Tibial nerve (tissue), 4 donors: ENCODE measurements around the gene S1PR2. TPM values are rescaled to one million over a fixed set of nuclear protein-coding genes. Genes with fewer than 3 reads are reported as not detected.

ENCODE experiments used
- DNase-seq, 2 donors: peaks; one replicate each; pipeline ENCODE4 v3.0.0-alpha.2; 2019; ENCODE audit warnings: low spot score in 2 of 2
- H3K27ac ChIP-seq, 4 donors: fragments of 200-600 bp; sonication (generic) in 3 of 4; one replicate each; pipeline ENCODE4 v1.5.1; 2017 to 2019; ENCODE audit warnings: mild to moderate bottlenecking in 1 of 4
- H3K27me3 ChIP-seq, 2 donors: fragments of 200-600 bp; sonication (generic) in 1 of 2; one replicate each; pipeline versions ENCODE4 v1.5.1 to v1.6.0; 2017 to 2019
- H3K36me3 ChIP-seq, 3 donors: fragments of 200-600 bp; sonication (generic); one replicate each; pipeline ENCODE4 v1.5.1; 2018 to 2019
- H3K4me1 ChIP-seq, 4 donors: fragments of 200-600 bp; sonication (generic) in 3 of 4; one replicate each; pipeline ENCODE4 v1.5.1; 2017 to 2019
- H3K4me3 ChIP-seq, 4 donors: fragments of 200-600 bp; sonication (generic) in 3 of 4; one replicate each; pipeline ENCODE4 v1.5.1; 2017 to 2019; ENCODE audit warnings: mild to moderate bottlenecking in 1 of 4, moderate library complexity in 1 of 4
- H3K9me3 ChIP-seq, 4 donors: fragments of 200-600 bp; sonication (generic) in 3 of 4; one replicate each; pipeline ENCODE4 v1.5.1; 2017 to 2019
- EP300 ChIP-seq, 2 donors: sonication (generic); formaldehyde crosslinking; IDR thresholded peaks; one replicate each; pipeline ENCODE4 v1.6.1; 2017; ENCODE audit warnings: antibody characterized with exemption in 2 of 2, mild to moderate bottlenecking in 1 of 2
- POLR2A ChIP-seq, 2 donors: fragments of 450-650 bp; IDR thresholded peaks; one replicate each; pipeline ENCODE4 v1.6.1; 2017; ENCODE audit warnings: antibody characterized with exemption in 2 of 2, mild to moderate bottlenecking in 2 of 2, moderate library complexity in 2 of 2
- WGBS, 2 donors: methylation state at CpG; one replicate each; pipeline ENCODE4 v1.1.5; 2018; 5-methylcytosine and 5-hydroxymethylcytosine counted together
- total RNA-seq, 4 donors: library from RNA; depleted of rRNA; stranded (reverse); fragments of >200 nt; gene quantifications; one replicate each; pipeline ENCODE4 v1.1.0, GENCODE V29; 2016
- TF ChIP-seq, protein P1 (sequence below), 5 experiments: fragments of 200-600 bp in 3 of 5; fragments of 450-650 bp in 2 of 5; sonication (generic) in 3 of 5; IDR thresholded peaks; one replicate each; pipeline ENCODE4 v1.5.1; 2016 to 2019; ENCODE audit warnings: antibody characterized with exemption in 5 of 5, mild to moderate bottlenecking in 3 of 5, moderate library complexity in 2 of 5

Gene S1PR2
- total RNA-seq, 4 donors from 2014 or later = 11.6 to 13.3 (median 12.2) TPM

DNA sequence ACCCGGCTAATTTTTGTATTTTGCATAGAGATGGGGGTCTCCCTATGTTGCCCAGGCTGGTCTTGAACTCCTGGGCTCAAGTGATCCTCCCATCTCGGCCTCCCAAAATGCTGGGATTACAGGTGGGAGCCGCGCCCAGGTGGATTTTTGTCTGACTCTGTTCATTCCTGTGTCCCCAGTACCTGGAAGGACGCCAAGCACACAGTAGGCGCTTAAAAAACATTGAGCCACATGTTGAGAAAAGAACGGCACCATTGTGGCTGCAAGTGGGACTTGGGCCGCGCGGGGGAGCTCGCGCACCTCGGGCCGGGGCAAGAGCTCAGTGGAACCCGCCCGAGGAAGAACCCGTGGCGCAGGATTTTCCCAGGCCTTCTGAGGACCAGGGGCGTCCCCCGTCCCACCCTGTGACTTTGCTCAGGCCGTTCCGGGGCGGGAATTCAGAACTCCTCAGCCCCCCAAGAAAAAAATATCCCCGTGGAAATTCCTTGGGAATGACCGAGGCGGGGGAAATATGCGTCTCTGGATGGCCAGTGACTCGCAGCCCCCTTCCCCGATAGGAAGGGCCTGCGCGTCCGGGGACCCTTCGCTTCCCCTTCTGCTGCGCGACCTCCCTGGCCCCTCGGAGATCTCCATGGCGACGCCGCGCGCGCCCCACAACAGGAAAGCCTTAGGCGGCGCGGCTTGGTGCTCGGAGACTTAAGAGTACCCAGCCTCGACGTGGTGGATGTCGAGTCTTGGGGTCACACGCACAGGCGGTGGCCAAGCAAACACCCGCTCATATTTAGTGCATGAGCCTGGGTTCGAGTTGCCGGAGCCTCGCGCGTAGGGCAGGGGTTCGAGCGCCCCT is 38.4 kb upstream of the S1PR2 start:
- Histone ChIP-seq H3K36me3 (peaks cover 0 to 4% (median 0%) of the 10 kb centered on the region in 3 donors), H3K4me1 (peaks cover 0 to 35% (median 13%) of the 10 kb centered on the region in 4 donors), H3K4me3 (peak overlapping the region; percentile 17 to 59 (median 50)), H3K27ac (peak overlapping the region; percentile 37 to 87 (median 85)), H3K9me3 (no peaks in the 10 kb centered on the region), H3K27me3 (peaks cover 0 to 13% of the 10 kb centered on the region in 2 donors)
- peak; percentile 79 to 91 for DNase-seq
- TF ChIP-seq, protein P1, sequence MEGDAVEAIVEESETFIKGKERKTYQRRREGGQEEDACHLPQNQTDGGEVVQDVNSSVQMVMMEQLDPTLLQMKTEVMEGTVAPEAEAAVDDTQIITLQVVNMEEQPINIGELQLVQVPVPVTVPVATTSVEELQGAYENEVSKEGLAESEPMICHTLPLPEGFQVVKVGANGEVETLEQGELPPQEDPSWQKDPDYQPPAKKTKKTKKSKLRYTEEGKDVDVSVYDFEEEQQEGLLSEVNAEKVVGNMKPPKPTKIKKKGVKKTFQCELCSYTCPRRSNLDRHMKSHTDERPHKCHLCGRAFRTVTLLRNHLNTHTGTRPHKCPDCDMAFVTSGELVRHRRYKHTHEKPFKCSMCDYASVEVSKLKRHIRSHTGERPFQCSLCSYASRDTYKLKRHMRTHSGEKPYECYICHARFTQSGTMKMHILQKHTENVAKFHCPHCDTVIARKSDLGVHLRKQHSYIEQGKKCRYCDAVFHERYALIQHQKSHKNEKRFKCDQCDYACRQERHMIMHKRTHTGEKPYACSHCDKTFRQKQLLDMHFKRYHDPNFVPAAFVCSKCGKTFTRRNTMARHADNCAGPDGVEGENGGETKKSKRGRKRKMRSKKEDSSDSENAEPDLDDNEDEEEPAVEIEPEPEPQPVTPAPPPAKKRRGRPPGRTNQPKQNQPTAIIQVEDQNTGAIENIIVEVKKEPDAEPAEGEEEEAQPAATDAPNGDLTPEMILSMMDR (IDR thresholded peaks at IDR 0.05) = peak; percentile 93 to 96 (median 95)
- TF ChIP-seq POLR2A (IDR thresholded peaks at IDR 0.05) = no peak
- WGBS, 2 donors = 2 to 3% methylated on average over 29 to 52 of the region's 59 CpGs

DNA sequence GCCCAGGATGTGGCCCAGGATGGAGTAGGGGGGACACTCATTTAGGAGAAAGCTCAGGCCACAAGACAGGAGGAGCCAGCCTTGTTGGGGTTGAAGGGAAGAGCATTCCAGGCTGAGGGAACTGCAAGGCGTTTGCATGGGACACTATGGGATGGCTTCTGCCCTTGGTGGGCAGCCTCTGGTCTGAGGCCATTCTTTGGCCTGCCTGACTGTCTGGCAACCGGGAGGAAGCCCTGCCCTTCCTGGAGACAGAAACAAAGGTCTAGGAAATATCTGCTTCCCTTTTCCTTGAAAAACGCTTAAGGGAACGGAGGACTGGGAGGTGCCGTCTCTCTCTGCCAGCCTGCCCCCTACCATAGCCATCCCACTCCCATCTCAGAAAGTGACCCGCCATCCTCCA is 36.9 kb upstream of the S1PR2 start:
- Histone ChIP-seq H3K27ac (peak overlapping the region in 1 of 4 donors; percentile 52), H3K9me3 (no peaks in the 10 kb centered on the region), H3K27me3 (peaks cover 0 to 13% of the 10 kb centered on the region in 2 donors), H3K36me3 (no peaks in the 10 kb centered on the region), H3K4me3 (no peak overlapping the region), H3K4me1 (peaks cover 0 to 33% (median 13%) of the 10 kb centered on the region in 4 donors)
- no peak for DNase-seq
- TF ChIP-seq, protein P1 (IDR thresholded peaks at IDR 0.05) = no peak
- TF ChIP-seq POLR2A (IDR thresholded peaks at IDR 0.05) = no peak
- peak in 1 of 2 donors; percentile 34 for TF ChIP-seq EP300 (IDR thresholded peaks at IDR 0.05)
- WGBS, 2 donors = 59 to 60% methylated on average over 6 of the region's 6 CpGs

DNA sequence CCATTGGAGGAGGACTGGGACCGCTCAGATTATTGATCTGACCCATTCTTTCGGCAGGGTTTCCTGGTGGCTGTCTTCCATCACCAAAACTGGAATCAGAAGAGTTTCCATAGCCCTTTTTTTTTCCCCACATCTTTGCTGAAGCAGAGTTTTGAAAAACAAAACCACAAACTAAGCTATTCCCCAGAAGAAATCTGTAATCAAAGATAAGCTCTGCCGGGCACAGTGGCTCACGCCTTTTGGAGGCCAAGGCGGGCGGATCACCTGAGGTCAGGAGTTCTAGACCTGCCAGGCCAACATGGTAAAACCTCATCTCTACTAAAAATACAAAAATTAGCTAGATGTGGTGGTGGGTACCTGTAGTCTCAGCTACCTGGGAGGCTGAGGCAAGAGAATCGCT is 35.6 kb upstream of the S1PR2 start:
- Histone ChIP-seq H3K27me3 (peaks cover 0 to 13% of the 10 kb centered on the region in 2 donors), H3K27ac (no peak overlapping the region), H3K4me1 (peaks cover 0 to 27% (median 13%) of the 10 kb centered on the region in 4 donors), H3K36me3 (no peaks in the 10 kb centered on the region), H3K4me3 (no peak overlapping the region), H3K9me3 (no peaks in the 10 kb centered on the region)
- TF ChIP-seq POLR2A (IDR thresholded peaks at IDR 0.05) = no peak
- TF ChIP-seq, protein P1 (IDR thresholded peaks at IDR 0.05) = no peak
- no peak for DNase-seq
- WGBS, 2 donors = 87 to 90% methylated on average over 7 of the region's 7 CpGs

DNA sequence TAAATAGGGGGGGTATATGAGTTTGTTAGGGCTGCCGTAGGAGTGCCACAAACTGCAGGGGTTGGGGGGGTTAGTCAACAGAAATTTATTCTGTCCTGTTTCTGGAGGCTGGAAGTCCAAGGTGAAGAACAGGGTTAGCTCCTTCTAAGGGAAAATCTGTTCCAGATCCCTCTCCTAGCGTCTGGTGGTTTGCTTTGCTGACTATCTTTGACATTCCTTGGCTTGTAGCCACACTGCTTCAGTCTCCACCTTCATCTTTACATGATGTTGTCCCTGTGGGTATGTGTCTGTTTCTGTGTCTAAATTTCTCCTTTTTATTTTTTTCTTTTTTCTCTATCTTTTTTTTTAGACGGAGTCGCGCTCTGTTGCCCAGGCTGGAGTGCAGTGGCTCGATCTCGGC is 31.6 kb upstream of the S1PR2 start:
- H3K27me3 ChIP-seq = no peaks in the 10 kb centered on the region
- 73 to 76% methylated on average over 7 of the region's 7 CpGs for WGBS, 2 donors
- no peaks in the 10 kb centered on the region for H3K9me3 ChIP-seq
- DNase-seq = no peak
- peaks cover 0 to 23% (median 0%) of the 10 kb centered on the region in 3 donors for H3K36me3 ChIP-seq
- H3K4me3 ChIP-seq = no peak overlapping the region
- peaks cover 0 to 3% (median 0%) of the 10 kb centered on the region in 4 donors for H3K4me1 ChIP-seq
- no peak overlapping the region for H3K27ac ChIP-seq
- TF ChIP-seq EP300 (IDR thresholded peaks at IDR 0.05) = no peak
- no peak for TF ChIP-seq POLR2A (IDR thresholded peaks at IDR 0.05)
- TF ChIP-seq, protein P1 (IDR thresholded peaks at IDR 0.05) = no peak

DNA sequence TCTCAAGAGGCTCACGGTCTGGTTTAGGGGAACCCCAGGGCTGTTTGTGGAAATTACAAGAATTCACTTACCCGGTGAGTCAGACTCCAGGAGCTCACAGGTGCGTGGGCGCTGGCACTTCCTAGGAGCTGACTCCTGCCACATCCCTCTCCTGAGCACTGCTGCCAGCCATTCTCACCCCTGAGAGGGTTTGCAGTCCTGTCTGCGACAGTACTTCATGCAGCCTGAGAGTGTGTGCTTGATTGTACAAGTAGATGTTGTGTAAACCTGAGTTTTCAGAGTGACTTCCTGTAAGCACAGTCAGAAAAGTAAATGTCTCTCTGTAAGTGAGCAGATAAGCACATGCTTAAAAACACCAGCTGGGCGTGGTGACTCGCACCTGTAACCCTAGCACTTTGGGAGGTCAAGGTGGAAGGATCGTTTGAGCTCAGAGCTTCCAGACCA is 29.0 kb upstream of the S1PR2 start:
- Histone ChIP-seq H3K9me3 (no peaks in the 10 kb centered on the region), H3K27me3 (no peaks in the 10 kb centered on the region), H3K27ac (no peak overlapping the region), H3K36me3 (peaks cover 2 to 49% (median 4%) of the 10 kb centered on the region in 3 donors), H3K4me3 (no peak overlapping the region), H3K4me1 (peaks cover 0 to 3% (median 0%) of the 10 kb centered on the region in 4 donors)
- DNase-seq = no peak
- TF ChIP-seq POLR2A (IDR thresholded peaks at IDR 0.05) (no peak), EP300 (IDR thresholded peaks at IDR 0.05) (no peak)
- TF ChIP-seq, protein P1 (IDR thresholded peaks at IDR 0.05) = no peak
- WGBS, 2 donors = 80 to 85% methylated on average over 8 of the region's 8 CpGs
